Stromal cell of bone marrow (primary cell): ENCODE data around the gene RGL3.
"Not testable (repeated sequence)": the region's sequence is repeated elsewhere in the genome, so short reads cannot be mapped to it uniquely, and the experiment has no call there.

ENCODE experiments used
- DNase-seq: peaks from one replicate; pipeline ENCODE4 v3.0.0-alpha.2; 2012; ENCODE audit warnings: low read depth

Gene RGL3

GRCh38 chr19:11420429-11421370 is 1.6 kb upstream of the RGL3 start:
- DNase-seq: peak; percentile 18

DNA sequence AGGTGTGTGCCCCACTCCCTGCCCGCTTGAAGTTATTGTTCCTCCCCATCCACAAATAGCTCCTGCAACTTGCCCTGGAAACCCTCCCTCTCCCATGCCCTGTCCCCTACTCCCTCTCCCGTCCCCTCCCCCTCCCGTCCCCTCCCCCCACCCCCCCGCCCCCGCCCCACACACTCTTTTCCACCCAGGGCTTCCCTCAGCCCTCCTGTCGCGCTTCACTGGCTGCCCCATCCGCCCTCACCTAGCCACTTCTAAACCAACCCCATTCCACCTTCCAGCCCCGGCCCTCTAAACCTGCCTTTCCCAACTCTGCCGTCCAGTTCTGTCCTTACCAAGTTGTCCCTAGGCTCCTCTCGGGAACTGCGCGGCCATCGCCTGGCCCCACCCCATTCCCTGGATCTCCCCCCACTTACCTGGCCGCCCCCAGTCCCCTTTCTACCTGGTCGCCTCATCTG is 993 bp downstream of the RGL3 start:
- no peak for DNase-seq

- DNase-seq: no peak
Observed at GRCh38 chr19:11416346-11417052, 2.6 kb downstream of the RGL3 start.

- DNase-seq: no peak
Observed at GRCh38 chr19:11414544-11414943, 4.6 kb downstream of the RGL3 start.

- DNase-seq: no peak
Observed at GRCh38 chr19:11410682-11411081, 8.4 kb downstream of the RGL3 start.

GRCh38 chr19:11408591-11408990 is 10.5 kb downstream of the RGL3 start:
- DNase-seq: no peak

DNA sequence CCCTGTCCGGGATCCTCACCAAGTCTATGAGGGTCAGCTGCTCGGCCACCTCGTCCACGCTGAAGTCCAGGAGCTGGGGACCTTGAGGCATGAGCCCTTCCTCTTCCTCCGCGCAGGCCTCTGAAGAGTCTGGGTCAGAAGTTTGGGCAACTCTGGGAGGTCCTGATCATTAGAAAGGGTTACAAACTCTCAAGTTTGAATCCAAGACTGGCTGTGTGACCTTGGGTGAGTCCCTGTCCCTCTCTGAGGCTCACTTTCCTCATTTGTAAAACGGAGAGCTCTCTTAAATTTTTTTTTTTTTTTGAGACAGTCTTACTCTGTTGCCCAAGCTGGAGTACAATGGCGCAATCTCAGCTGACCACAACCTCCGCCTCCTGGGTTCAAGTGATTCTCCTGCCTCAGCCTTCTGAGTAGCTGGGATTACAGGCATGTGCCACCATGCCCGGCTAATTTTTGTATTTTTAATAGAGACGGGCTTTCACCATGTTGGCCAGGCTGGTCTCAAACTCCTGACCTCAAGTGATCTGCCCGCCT is 12.3 kb downstream of the RGL3 start:
- not testable (repeated sequence) for DNase-seq

DNA sequence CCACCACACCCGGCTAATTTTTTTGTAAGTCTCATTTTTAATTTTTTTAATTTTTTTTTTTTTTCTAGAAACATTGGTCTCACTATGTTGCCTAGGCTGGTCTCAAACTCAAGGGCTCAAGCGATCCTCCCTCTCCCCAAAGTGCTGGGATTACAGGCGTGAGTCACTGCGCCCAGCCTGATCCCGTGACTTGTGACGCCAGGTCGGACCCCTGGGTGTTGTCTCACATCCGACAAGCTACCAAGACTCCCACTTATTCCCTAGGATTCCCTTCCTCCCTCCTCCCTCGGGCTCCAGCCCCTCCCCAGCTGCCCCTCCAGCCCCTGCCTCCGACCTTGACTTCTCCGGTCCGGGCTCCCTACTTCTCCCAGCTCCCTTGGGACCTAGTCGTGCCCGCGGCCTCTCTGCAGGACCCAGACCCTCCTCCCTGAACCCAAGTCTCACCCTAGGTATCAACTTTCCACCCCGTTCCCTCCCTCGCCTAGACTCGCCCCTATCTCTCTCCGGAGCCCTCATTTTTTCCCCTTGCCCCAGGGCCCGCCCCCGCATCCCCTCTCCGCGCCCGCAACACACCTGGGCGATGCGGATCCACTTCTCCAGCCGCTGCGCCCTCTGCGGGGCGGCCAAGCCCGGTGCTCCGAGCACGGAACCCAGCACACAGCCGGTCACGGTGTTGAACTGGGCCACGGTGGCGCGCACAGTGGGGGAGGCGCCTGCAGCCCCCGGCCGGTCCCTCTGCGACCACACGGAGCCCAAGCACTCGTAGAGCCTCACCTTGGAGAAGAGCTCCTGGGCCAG is 13.1 kb downstream of the RGL3 start:
- DNase-seq: no peak

GRCh38 chr19:11404588-11405222 is 14.4 kb downstream of the RGL3 start:
- no peak for DNase-seq

DNA sequence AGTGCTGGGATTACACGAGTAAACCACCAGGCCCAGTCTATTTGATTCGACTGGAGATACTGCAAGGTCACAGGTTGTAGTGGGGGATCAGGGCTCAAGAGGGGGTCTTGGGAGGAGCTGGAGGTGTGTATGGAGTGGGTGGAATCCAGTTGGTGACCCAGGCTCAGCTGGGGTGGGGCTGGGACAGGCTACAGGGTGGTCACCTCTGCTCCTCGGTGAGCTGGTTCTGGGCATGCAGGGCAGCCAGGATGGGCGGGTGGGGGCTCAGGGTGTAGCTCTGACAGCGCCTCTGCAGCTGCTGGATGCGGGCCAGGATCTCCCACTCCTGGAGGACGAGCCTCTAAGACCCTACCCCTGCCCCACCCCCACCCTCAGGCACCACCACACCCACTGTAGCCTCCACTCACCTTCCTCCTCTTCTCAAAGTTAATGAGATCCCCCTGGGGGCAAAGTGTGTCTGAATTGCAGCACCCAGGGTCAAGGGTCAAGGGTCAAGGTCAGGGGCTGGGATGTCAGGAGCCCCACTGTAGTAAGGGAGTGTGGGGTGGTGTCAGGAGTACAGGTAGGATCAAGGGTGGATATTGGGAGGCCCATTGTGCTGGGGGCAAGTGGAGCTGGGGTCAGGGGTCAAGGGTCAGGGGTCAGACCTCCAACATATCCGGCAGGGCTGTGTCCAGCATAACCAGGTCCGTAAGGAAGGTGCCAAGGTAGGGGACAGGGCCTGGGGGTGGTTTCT is 17.1 kb downstream of the RGL3 start:
- no peak for DNase-seq

DNA sequence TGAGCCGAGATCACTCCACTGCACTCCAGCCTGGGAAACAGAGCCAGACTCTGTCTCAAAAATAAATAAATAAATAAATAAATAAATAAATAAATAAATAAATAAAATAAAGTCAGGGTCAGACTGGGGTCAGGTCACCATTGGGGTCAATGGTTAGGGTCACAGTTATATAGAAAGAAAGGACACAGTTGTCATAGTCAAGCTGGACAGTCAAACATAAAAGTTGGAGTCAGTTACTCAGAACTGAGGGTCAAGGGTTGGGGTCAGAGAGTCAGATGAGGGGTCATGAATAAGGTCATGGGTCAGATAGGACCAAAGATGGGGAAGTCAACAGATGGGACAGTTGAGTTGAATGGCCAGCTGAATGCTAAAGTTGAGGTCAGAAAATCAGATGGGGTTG is 18.3 kb downstream of the RGL3 start:
- no peak for DNase-seq

DNA sequence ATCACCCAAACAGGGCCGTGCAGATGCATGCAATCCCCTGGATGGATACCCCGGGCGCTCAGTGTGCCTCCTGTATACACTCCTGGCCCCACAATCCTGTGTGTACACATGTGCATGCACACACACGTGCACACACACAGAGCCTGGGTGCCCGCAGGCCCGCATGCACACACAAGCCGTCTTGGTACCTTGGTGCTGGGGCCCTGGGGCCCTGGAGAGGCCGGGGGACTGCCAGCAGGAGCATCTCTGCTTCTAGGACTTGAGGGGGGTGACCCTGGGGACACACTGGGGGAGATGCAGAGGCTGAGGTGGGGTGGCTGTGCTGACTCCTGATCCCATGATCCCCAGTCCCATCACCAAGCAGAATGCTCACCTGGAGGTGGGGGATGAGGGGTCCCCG is 19.4 kb downstream of the RGL3 start:
- DNase-seq: no peak

GRCh38 chr19:11397089-11397610 is 22.0 kb downstream of the RGL3 start:
- DNase-seq: no peak

- DNase-seq: no peak
Observed at GRCh38 chr19:11390933-11391680, 28.0 kb downstream of the RGL3 start.

- DNase-seq: no peak
Observed at GRCh38 chr19:11390359-11390758, 28.8 kb downstream of the RGL3 start.

- DNase-seq: no peak
Observed at GRCh38 chr19:11387162-11388034, 31.7 kb downstream of the RGL3 start.

GRCh38 chr19:11384778-11385129 is 34.4 kb downstream of the RGL3 start:
- DNase-seq: no peak

GRCh38 chr19:11383706-11384048 is 35.4 kb downstream of the RGL3 start:
- DNase-seq: no peak
